Measurements from ENCODE around the gene PER3.

PER3 gene

GRCh38 chr1:7783826-7784491 lies at the start of gene PER3:
Gene PER3, plus strand, starts transcription at chr1:7784291. Its CDS starts 587 bp downstream, at chr1:7784878.
- peak; percentile 95 for DNase-seq

- no peak for DNase-seq
Measured at GRCh38 chr1:7738044-7738443, 46.0 kb upstream of the PER3 start.

- no peak for DNase-seq
Measured at GRCh38 chr1:7743346-7743745, 40.7 kb upstream of the PER3 start.

- DNase-seq, result no peak
Measured at GRCh38 chr1:7744882-7745281, 39.2 kb upstream of the PER3 start.

- DNase-seq, result no peak
Measured at GRCh38 chr1:7745783-7746182, 38.3 kb upstream of the PER3 start.

GRCh38 chr1:7747605-7748004 lies 36.5 kb upstream of the PER3 start:
- DNase-seq, result no peak

- no peak for DNase-seq
Measured at GRCh38 chr1:7749126-7749525, 35.0 kb upstream of the PER3 start.

- DNase-seq, result no peak
Measured at GRCh38 chr1:7751174-7751573, 32.9 kb upstream of the PER3 start.

GRCh38 chr1:7752512-7753417 lies 31.3 kb upstream of the PER3 start:
- peak; percentile 70 for DNase-seq

- no peak for DNase-seq
Measured at GRCh38 chr1:7753641-7754040, 30.4 kb upstream of the PER3 start.

- DNase-seq, result no peak
Measured at GRCh38 chr1:7754234-7754633, 29.9 kb upstream of the PER3 start.

- peak; percentile 20 for DNase-seq
Measured at GRCh38 chr1:7755448-7755847, 28.6 kb upstream of the PER3 start.

GRCh38 chr1:7760245-7760644 lies 23.8 kb upstream of the PER3 start:
- DNase-seq, result no peak

GRCh38 chr1:7761103-7761502 lies 23.0 kb upstream of the PER3 start:
- DNase-seq, result no peak

- DNase-seq, result no peak
Measured at GRCh38 chr1:7767176-7767575, 16.9 kb upstream of the PER3 start.

GRCh38 chr1:7768583-7768982 lies 15.5 kb upstream of the PER3 start:
- no peak for DNase-seq

- DNase-seq, result no peak
Measured at GRCh38 chr1:7769673-7770412, 14.2 kb upstream of the PER3 start.

- peak; percentile 47 for DNase-seq
Measured at GRCh38 chr1:7770669-7770996, 13.5 kb upstream of the PER3 start.

- peak; percentile 79 for DNase-seq
Measured at GRCh38 chr1:7770997-7771822, 12.9 kb upstream of the PER3 start, which contains the start of gene VAMP3. Gene VAMP3, plus strand, starts transcription at chr1:7771296. Its CDS starts 88 bp downstream, at chr1:7771384.

- peak; percentile 23 for DNase-seq
Measured at GRCh38 chr1:7771823-7772299, 12.2 kb upstream of the PER3 start.

GRCh38 chr1:7777591-7777990 lies 6.5 kb upstream of the PER3 start:
- DNase-seq, result no peak

GRCh38 chr1:7778133-7778628 lies 5.9 kb upstream of the PER3 start:
- no peak for DNase-seq
